Lower leg skin (tissue), 4 donors: ENCODE data around the gene PRR33. TPM values are rescaled to one million over a fixed set of nuclear protein-coding genes. Genes with fewer than 3 reads are reported as not detected.

ENCODE experiments used
- DNase-seq, 2 donors: peaks; one replicate each; pipeline ENCODE4 v3.0.0-alpha.2; 2019; ENCODE audit warnings: low spot score in 2 of 2
- H3K4me3 ChIP-seq: fragments of 200-600 bp; sonication (generic); 2 replicates; pipeline ENCODE4 v1.5.1; 2017; ENCODE audit warnings: mild to moderate bottlenecking, low read depth; ENCODE audit not compliant: poor library complexity, severe bottlenecking
- CTCF ChIP-seq, 3 donors: fragments of 450-650 bp; IDR thresholded peaks; one replicate each; pipeline ENCODE4 v1.5.1; 2016; ENCODE audit warnings: antibody characterized with exemption in 3 of 3, mild to moderate bottlenecking in 3 of 3, moderate library complexity in 2 of 3
- POLR2A ChIP-seq, 2 donors: fragments of 450-650 bp; IDR thresholded peaks; one replicate each; pipeline ENCODE4 v1.6.1; 2016 to 2017; ENCODE audit warnings: antibody characterized with exemption in 2 of 2, mild to moderate bottlenecking in 1 of 2, moderate library complexity in 1 of 2
- WGBS, 2 donors: methylation state at CpG; one replicate each; pipeline ENCODE4 v1.1.5; 2018; 5-methylcytosine and 5-hydroxymethylcytosine counted together
- intact Hi-C: fragments of 100-400 bp; cut with DNase I; formaldehyde crosslinking; loops from one replicate; pipeline ENCODE4 v1.15.0; 2023; ENCODE audit warnings: low total_unique reads
- total RNA-seq, 4 donors: library from RNA; depleted of rRNA; stranded (reverse); fragments of >200 nt; gene quantifications; one replicate each; pipeline ENCODE4 v1.1.0, GENCODE V29; 2016

Gene PRR33
- total RNA-seq, 4 donors from 2014 or later: not detected

DNA sequence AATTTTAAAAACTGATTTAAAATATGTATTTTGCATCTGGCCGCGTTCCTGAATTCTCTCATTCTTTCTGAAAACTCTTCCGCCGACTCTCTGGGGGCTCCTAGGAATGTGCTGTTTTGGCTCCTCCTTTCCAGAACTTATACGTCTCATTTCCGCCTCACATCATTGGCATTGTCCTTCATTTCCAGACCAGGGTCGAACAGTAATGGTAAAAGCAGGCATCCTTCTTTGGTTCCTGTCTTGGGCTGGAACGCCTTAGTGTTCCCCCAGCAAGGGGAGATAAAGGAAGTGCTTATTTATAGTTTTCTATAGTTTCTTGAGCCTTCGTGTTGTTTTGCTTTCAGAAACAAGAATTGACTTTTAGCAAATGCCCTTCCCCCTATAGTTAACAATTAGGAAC, 16.9 kb upstream of the PRR33 start:
- TF ChIP-seq POLR2A (IDR thresholded peaks at IDR 0.05) (no peak), CTCF (IDR thresholded peaks at IDR 0.05) (no peak)
- no peak overlapping the region for H3K4me3 ChIP-seq
- intact Hi-C loops: no loop called here
- no peak for DNase-seq
- WGBS, 2 donors: 44 to 49% methylated on average over 9 of the region's 9 CpGs

GRCh38 chr11:1906611-1907423, 15.1 kb upstream of the PRR33 start:
- no peak overlapping the region for H3K4me3 ChIP-seq
- WGBS, 2 donors: 63 to 80% methylated on average over 14 of the region's 14 CpGs
- no peak for TF ChIP-seq CTCF (IDR thresholded peaks at IDR 0.05)
- TF ChIP-seq POLR2A (IDR thresholded peaks at IDR 0.05): no peak
- DNase-seq: no peak
- intact Hi-C loops: no loop called here

DNA sequence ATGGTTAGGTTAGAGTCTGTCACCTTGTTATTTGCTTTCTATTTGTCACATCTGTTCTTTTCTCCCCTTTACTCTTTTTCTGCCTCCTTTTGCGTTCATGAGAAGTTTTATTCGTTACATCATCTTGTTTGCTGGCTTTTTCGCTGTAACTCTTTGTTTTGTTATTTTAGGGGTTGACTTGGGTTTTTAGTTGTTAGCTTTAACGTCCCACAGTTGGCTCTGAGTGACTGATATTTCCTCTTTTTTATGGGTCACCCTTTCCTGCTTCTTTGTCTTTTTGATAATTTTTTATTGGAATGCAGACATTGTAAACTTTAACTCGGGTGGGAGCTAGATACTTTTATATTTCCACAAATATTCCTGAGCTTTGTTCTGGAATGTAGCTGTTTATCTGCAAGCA, 14.5 kb upstream of the PRR33 start:
- H3K4me3 ChIP-seq: no peak overlapping the region
- 51 to 52% methylated on average over 5 of the region's 5 CpGs for WGBS, 2 donors
- TF ChIP-seq CTCF (IDR thresholded peaks at IDR 0.05) (no peak), POLR2A (IDR thresholded peaks at IDR 0.05) (no peak)
- intact Hi-C loops: no loop called here
- DNase-seq: no peak

- no peak for TF ChIP-seq POLR2A (IDR thresholded peaks at IDR 0.05)
- no peak for TF ChIP-seq CTCF (IDR thresholded peaks at IDR 0.05)
- intact Hi-C loops: no loop called here
- 82 to 85% methylated on average over 5 of the region's 5 CpGs for WGBS, 2 donors
- no peak overlapping the region for H3K4me3 ChIP-seq
- DNase-seq: no peak
These were observed 8.0 kb upstream of the PRR33 start for GRCh38 chr11:1899686-1900085.

GRCh38 chr11:1899090-1899489, 7.4 kb upstream of the PRR33 start:
- WGBS, 2 donors: 96 to 97% methylated on average over 4 of the region's 4 CpGs
- intact Hi-C loops: no loop called here
- DNase-seq: no peak

More at GRCh38 chr11:1899090-1899489, 7.4 kb upstream of the PRR33 start:
- H3K4me3 ChIP-seq: no peak overlapping the region
- TF ChIP-seq CTCF (IDR thresholded peaks at IDR 0.05) (no peak), POLR2A (IDR thresholded peaks at IDR 0.05) (no peak)
